CD4-positive, alpha-beta T cell (primary cell): ENCODE data around the gene DOLK. TPM values are rescaled to one million over a fixed set of nuclear protein-coding genes. Genes with fewer than 3 reads are reported as not detected.

ENCODE experiments used
- ATAC-seq: fragments of 200-7000 bp; cut with Tn5 transposase; one replicate; pipeline ENCODE4 v1.10.0; 2022; ENCODE audit warnings: mild to moderate bottlenecking; ENCODE audit not compliant: poor library complexity
- CTCF ChIA-PET: fragments of 350-600 bp; sonication (Branson Sonifier 250); formaldehyde crosslinking; loops from one replicate; lab custom pipeline; 2021; ENCODE audit warnings: antibody characterized with exemption, inconsistent platforms; lab: Charles Lee
- POLR2A ChIA-PET: fragments of 350-600 bp; sonication (Branson Sonifier 250); formaldehyde crosslinking; loops from one replicate; lab custom pipeline; 2021; ENCODE audit warnings: antibody characterized with exemption, inconsistent platforms; lab: Charles Lee
- DNase-seq, 14 experiments: peaks; one replicate each; pipeline ENCODE4 v3.0.0-alpha.2; 2013 to 2020; ENCODE audit warnings: mixed read lengths in 2 of 14
- H3K27ac ChIP-seq, 2 donors: one replicate each; pipeline versions ENCODE4 v1.5.1 to v1.7.0; 2013; ENCODE audit warnings: low read length in 2 of 2, low read depth in 1 of 2, mild to moderate bottlenecking in 1 of 2
- H3K27me3 ChIP-seq, 2 experiments: 1 replicate in 1 of 2; 2 replicates in 1 of 2; pipeline versions ENCODE4 v1.6.1 to v1.7.0; 2013; ENCODE audit warnings: low read length in 2 of 2, control low read depth in 1 of 2, mild to moderate bottlenecking in 1 of 2, moderate library complexity in 1 of 2; ENCODE audit not compliant: insufficient read depth in 2 of 2, control insufficient read depth in 1 of 2
- H3K36me3 ChIP-seq: one replicate; pipeline ENCODE4 v1.6.1; 2013; ENCODE audit warnings: low read length, control low read depth; ENCODE audit not compliant: insufficient read depth
- H3K4me1 ChIP-seq: one replicate; pipeline ENCODE4 v1.6.1; 2013; ENCODE audit warnings: low read length, control low read depth; ENCODE audit not compliant: insufficient read depth
- H3K4me3 ChIP-seq: one replicate; pipeline ENCODE4 v1.5.1; 2013; ENCODE audit warnings: mild to moderate bottlenecking, low read length, moderate library complexity
- H3K9me3 ChIP-seq, 2 experiments: 1 replicate in 1 of 2; 2 replicates in 1 of 2; pipeline versions ENCODE4 v1.6.1 to v1.7.0; 2013; ENCODE audit warnings: low read length in 2 of 2, mild to moderate bottlenecking in 2 of 2, control low read depth in 1 of 2, moderate library complexity in 1 of 2; ENCODE audit not compliant: control insufficient read depth in 1 of 2, insufficient read depth in 1 of 2
- H3K27ac Mint-ChIP-seq: one replicate; pipeline ENCODE4 v1.8.0; 2020; ENCODE audit warnings: mixed read lengths
- H3K27me3 Mint-ChIP-seq: one replicate; pipeline ENCODE4 v1.8.0; 2021; ENCODE audit warnings: mixed read lengths
- H3K36me3 Mint-ChIP-seq: one replicate; pipeline ENCODE4 v1.8.0; 2021; ENCODE audit warnings: low read depth, mixed read lengths
- H3K4me1 Mint-ChIP-seq: one replicate; pipeline ENCODE4 v1.8.0; 2021; ENCODE audit warnings: low read depth, mixed read lengths
- H3K4me3 Mint-ChIP-seq: one replicate; pipeline ENCODE4 v1.8.0; 2020; ENCODE audit warnings: mild to moderate bottlenecking, mixed read lengths
- H3K9me3 Mint-ChIP-seq: one replicate; pipeline ENCODE4 v1.8.0; 2020; ENCODE audit warnings: mixed read lengths
- intact Hi-C, 2 experiments: fragments of 100-400 bp; cut with DNase I in 1 of 2; cut with micrococcal nuclease in 1 of 2; formaldehyde crosslinking; loops; one replicate each; pipeline versions ENCODE4 v1.15.1 to v1.9.0; 2023 to 2025; cut with DNase I, micrococcal nuclease
- total RNA-seq, 174 experiments: library from RNA in 2 of 174; stranded (reverse) in 2 of 174; gene quantifications; one replicate each; pipeline ENCODE4 v1.2.3 and lab custom pipeline; 2021 to 2026
- TF ChIP-seq, protein P1 (sequence below): fragments of 200-600 bp; IDR thresholded peaks from one replicate; pipeline ENCODE4 v1.8.0; 2022; ENCODE audit warnings: antibody characterized with exemption, mild to moderate bottlenecking

The DOLK gene
- total RNA-seq, 2 experiments from 2014 or later = 7.4 to 7.8 TPM

DNA sequence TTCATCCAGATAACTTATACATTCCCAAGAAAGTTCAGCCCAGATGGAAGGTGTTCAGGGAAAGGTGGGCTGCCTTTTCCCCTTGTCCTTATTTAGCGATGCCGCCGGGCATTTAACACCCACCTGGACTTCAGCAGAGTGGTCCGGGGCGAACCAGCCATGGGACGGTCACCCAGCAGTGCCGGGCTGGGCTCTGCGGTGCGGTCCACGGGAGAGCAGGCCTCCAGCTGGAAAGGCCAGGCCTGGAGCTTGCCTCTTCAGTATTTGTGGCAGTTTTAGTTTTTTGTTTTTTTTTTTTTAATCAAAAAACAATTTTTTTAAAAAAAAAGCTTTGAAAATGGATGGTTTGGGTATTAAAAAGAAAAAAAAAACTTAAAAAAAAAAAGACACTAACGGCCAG, 30.7 kb downstream of the DOLK start:
- H3K27ac ChIP-seq = no peak overlapping the region
- H3K4me3 ChIP-seq = no peak overlapping the region
- no peaks in the 10 kb centered on the region for H3K9me3 ChIP-seq
- TF ChIP-seq, protein P1, sequence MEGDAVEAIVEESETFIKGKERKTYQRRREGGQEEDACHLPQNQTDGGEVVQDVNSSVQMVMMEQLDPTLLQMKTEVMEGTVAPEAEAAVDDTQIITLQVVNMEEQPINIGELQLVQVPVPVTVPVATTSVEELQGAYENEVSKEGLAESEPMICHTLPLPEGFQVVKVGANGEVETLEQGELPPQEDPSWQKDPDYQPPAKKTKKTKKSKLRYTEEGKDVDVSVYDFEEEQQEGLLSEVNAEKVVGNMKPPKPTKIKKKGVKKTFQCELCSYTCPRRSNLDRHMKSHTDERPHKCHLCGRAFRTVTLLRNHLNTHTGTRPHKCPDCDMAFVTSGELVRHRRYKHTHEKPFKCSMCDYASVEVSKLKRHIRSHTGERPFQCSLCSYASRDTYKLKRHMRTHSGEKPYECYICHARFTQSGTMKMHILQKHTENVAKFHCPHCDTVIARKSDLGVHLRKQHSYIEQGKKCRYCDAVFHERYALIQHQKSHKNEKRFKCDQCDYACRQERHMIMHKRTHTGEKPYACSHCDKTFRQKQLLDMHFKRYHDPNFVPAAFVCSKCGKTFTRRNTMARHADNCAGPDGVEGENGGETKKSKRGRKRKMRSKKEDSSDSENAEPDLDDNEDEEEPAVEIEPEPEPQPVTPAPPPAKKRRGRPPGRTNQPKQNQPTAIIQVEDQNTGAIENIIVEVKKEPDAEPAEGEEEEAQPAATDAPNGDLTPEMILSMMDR = no peak
- peak overlapping the region; percentile 34 for H3K27ac Mint-ChIP-seq
- no peaks in the 10 kb centered on the region for H3K27me3 Mint-ChIP-seq
- no peaks in the 10 kb centered on the region for H3K9me3 Mint-ChIP-seq
- ChIA-PET POLR2A (no interaction called here), CTCF (no interaction called here)
- H3K4me1 ChIP-seq = peaks cover 29% of the 10 kb centered on the region
- peaks cover 52% of the 10 kb centered on the region for H3K36me3 ChIP-seq
- ATAC-seq = no peak
- peaks cover 54% of the 10 kb centered on the region for H3K36me3 Mint-ChIP-seq
- no peak overlapping the region for H3K4me3 Mint-ChIP-seq
- no peak for DNase-seq
- intact Hi-C loops = no loop called here
- H3K4me1 Mint-ChIP-seq = peaks cover 23% of the 10 kb centered on the region
- H3K27me3 ChIP-seq = no peaks in the 10 kb centered on the region

DNA sequence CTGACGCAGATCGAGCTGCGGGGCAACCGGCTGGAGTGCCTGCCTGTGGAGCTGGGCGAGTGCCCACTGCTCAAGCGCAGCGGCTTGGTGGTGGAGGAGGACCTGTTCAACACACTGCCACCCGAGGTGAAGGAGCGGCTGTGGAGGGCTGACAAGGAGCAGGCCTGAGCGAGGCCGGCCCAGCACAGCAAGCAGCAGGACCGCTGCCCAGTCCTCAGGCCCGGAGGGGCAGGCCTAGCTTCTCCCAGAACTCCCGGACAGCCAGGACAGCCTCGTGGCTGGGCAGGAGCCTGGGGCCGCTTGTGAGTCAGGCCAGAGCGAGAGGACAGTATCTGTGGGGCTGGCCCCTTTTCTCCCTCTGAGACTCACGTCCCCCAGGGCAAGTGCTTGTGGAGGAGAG, 31.2 kb downstream of the DOLK start:
- ATAC-seq (no peak), DNase-seq (no peak)
- H3K9me3 Mint-ChIP-seq = no peaks in the 10 kb centered on the region
- Histone ChIP-seq H3K4me1 (peaks cover 35% of the 10 kb centered on the region), H3K4me3 (no peak overlapping the region), H3K36me3 (peaks cover 58% of the 10 kb centered on the region), H3K27ac (no peak overlapping the region), H3K27me3 (no peaks in the 10 kb centered on the region), H3K9me3 (no peaks in the 10 kb centered on the region)
- TF ChIP-seq, protein P1 = no peak
- ChIA-PET POLR2A (no interaction called here), CTCF (no interaction called here)
- H3K36me3 Mint-ChIP-seq = peaks cover 55% of the 10 kb centered on the region
- H3K4me1 Mint-ChIP-seq = peaks cover 29% of the 10 kb centered on the region
- H3K27ac Mint-ChIP-seq = peak overlapping the region; percentile 34
- H3K27me3 Mint-ChIP-seq = no peaks in the 10 kb centered on the region
- intact Hi-C loops = no loop called here
- H3K4me3 Mint-ChIP-seq = no peak overlapping the region

DNA sequence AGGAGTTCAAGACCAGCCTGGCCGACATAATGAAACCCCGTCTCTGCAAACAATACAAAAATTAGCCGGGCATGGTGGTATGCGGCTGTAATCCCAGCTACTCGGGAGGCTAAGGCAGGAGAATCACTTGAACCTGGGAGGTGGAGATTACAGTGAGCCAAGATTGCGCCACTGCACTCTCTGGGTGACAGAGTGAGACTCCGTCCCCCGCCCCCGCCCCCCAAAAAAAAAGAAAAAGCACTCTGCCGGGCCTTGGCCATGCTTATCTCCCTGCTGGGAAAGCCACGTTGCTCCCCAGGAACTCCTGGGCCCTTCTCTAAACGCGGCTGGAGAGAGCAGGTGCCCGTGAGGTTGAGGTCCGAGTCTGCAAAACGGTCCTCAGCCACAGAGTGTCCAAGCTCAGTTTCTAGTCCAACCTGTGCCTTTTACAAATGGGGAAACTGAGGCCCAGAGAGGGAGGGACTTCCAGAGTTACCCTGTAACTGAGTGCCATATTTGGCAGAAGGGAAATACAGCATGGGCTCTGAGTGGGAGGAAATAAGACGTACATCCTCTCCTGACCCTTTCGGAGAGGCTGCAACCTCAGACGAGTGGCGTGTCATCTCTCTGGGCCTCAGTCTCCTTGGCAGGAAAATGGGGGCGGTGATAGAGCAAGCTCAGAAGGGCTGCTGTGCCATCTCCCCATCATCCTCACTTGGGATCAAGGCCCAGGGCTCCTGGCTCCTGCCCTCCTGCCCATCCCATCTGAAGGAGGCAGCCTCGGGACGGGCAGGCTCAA, 33.2 kb downstream of the DOLK start:
- Histone ChIP-seq H3K27ac (no peak overlapping the region), H3K4me3 (no peak overlapping the region), H3K4me1 (peaks cover 54% of the 10 kb centered on the region), H3K9me3 (no peaks in the 10 kb centered on the region), H3K27me3 (no peaks in the 10 kb centered on the region), H3K36me3 (peaks cover 77% of the 10 kb centered on the region)
- intact Hi-C loops = no loop called here
- ChIA-PET POLR2A (no interaction called here), CTCF (no interaction called here)
- Mint-ChIP-seq H3K36me3 (peaks cover 73% of the 10 kb centered on the region), H3K9me3 (no peaks in the 10 kb centered on the region), H3K27ac (no peak overlapping the region), H3K4me3 (no peak overlapping the region), H3K4me1 (peaks cover 33% of the 10 kb centered on the region), H3K27me3 (no peaks in the 10 kb centered on the region)
- no peak for DNase-seq
- TF ChIP-seq, protein P1 = no peak
- ATAC-seq = no peak
